ENCODE data around the gene NOTCH2. TPM values are rescaled to one million over a fixed set of nuclear protein-coding genes. Genes with fewer than 3 reads are reported as not detected.

NOTCH2 gene
- total RNA-seq, 1 donor from 2014 or later: 180 TPM

DNA sequence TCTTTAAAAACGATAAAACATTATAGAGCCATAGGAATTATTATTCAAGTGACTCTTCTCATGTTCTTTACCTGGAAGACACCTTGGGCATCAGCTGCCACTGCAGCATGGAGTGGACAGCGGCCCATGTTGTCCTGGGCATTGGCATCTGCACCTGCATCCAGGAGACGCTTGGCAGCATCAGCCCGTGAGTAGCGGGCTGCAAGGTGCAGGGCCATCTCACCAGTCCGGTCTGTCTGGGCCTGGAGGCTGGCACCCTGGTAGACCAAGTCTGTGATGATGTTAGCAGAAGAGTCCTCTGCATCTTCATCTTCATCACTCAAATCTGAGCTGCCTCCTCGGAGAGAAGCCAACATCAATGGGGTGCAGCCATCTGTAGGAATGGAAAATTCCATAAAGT lies 150.2 kb downstream of the NOTCH2 start:
- no peak overlapping the region for H3K4me3 Mint-ChIP-seq (ENCODE audit: unreplicated experiment)
- H3K27ac Mint-ChIP-seq (ENCODE audit: unreplicated experiment): no peak overlapping the region
- H3K4me1 Mint-ChIP-seq (ENCODE audit: unreplicated experiment): peaks cover 17% of the 10 kb centered on the region
- peaks cover 85% of the 10 kb centered on the region for H3K36me3 Mint-ChIP-seq (ENCODE audit: unreplicated experiment)
- H3K9me3 Mint-ChIP-seq (ENCODE audit: unreplicated experiment): no peaks in the 10 kb centered on the region
- no peak for DNase-seq (ENCODE audit: extremely low spot score, unreplicated experiment)
- H3K27me3 Mint-ChIP-seq (ENCODE audit: unreplicated experiment): no peaks in the 10 kb centered on the region
- no peak for TF ChIP-seq CTCF (IDR thresholded peaks at IDR 0.05)

DNA sequence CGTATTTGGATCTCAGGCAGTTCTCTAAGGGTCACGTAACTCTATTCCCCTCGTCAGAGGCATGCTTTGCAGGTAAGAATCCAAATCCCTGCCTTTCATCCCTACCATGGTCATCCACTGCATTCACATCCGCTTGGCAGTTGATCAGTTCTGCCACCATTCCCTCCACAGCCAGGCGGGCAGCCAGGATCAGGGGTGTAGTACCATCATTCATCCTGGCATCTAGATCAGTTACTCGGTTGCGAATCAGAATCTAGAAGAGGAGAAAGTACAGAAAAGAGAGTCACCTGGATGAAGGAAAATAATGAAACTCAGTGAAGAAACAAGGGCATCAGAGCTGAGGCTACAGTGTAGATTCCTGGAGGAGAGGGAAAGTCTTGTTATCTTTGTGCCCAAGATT lies 151.2 kb downstream of the NOTCH2 start:
- no peak for DNase-seq (ENCODE audit: extremely low spot score, unreplicated experiment)
- Mint-ChIP-seq H3K27ac (ENCODE audit: unreplicated experiment) (no peak overlapping the region), H3K9me3 (ENCODE audit: unreplicated experiment) (no peaks in the 10 kb centered on the region), H3K36me3 (ENCODE audit: unreplicated experiment) (peaks cover 88% of the 10 kb centered on the region), H3K4me3 (ENCODE audit: unreplicated experiment) (no peak overlapping the region), H3K4me1 (ENCODE audit: unreplicated experiment) (peaks cover 17% of the 10 kb centered on the region), H3K27me3 (ENCODE audit: unreplicated experiment) (no peaks in the 10 kb centered on the region)
- no peak for TF ChIP-seq CTCF (IDR thresholded peaks at IDR 0.05)

GRCh38 chr1:119917304-119918055 lies 152.0 kb downstream of the NOTCH2 start:
- no peak for DNase-seq (ENCODE audit: extremely low spot score, unreplicated experiment)
- Mint-ChIP-seq H3K9me3 (ENCODE audit: unreplicated experiment) (no peaks in the 10 kb centered on the region), H3K27me3 (ENCODE audit: unreplicated experiment) (no peaks in the 10 kb centered on the region), H3K4me3 (ENCODE audit: unreplicated experiment) (no peak overlapping the region), H3K4me1 (ENCODE audit: unreplicated experiment) (peaks cover 17% of the 10 kb centered on the region), H3K27ac (ENCODE audit: unreplicated experiment) (peak overlapping the region; percentile 77), H3K36me3 (ENCODE audit: unreplicated experiment) (peaks cover 89% of the 10 kb centered on the region)
- TF ChIP-seq CTCF (IDR thresholded peaks at IDR 0.05): no peak

DNA sequence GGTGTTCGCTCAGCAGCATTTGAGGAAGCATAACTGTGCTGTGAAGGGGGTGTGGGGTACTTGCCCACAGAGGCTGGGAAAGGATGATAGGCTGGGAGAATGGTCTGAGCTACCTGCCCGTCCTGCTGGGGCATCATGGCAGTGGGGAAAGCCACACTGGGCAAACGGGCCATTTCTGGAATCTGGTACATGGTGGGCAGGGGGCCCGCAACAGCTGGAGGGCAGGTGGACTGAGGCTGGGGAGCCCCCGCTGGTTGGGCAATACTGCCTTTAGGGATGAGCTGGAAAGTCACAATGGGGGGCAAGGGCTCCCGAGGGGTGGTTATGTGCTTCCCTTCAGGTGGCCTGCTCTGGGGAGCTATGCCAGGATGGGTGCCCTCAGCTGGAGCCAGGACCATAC lies 153.9 kb downstream of the NOTCH2 start:
- no peak overlapping the region for H3K27ac Mint-ChIP-seq (ENCODE audit: unreplicated experiment)
- H3K4me3 Mint-ChIP-seq (ENCODE audit: unreplicated experiment): no peak overlapping the region
- H3K27me3 Mint-ChIP-seq (ENCODE audit: unreplicated experiment): no peaks in the 10 kb centered on the region
- H3K4me1 Mint-ChIP-seq (ENCODE audit: unreplicated experiment): peaks cover 17% of the 10 kb centered on the region
- TF ChIP-seq CTCF (IDR thresholded peaks at IDR 0.05): no peak
- peaks cover 81% of the 10 kb centered on the region for H3K36me3 Mint-ChIP-seq (ENCODE audit: unreplicated experiment)
- H3K9me3 Mint-ChIP-seq (ENCODE audit: unreplicated experiment): no peaks in the 10 kb centered on the region
- no peak for DNase-seq (ENCODE audit: extremely low spot score, unreplicated experiment)

- H3K27ac Mint-ChIP-seq (ENCODE audit: unreplicated experiment): peak overlapping the region; percentile 2
- no peak for DNase-seq (ENCODE audit: extremely low spot score, unreplicated experiment)
- H3K27me3 Mint-ChIP-seq (ENCODE audit: unreplicated experiment): no peaks in the 10 kb centered on the region
- H3K4me3 Mint-ChIP-seq (ENCODE audit: unreplicated experiment): no peak overlapping the region
- H3K4me1 Mint-ChIP-seq (ENCODE audit: unreplicated experiment): peaks cover 17% of the 10 kb centered on the region
- H3K36me3 Mint-ChIP-seq (ENCODE audit: unreplicated experiment): peaks cover 72% of the 10 kb centered on the region
- TF ChIP-seq CTCF (IDR thresholded peaks at IDR 0.05): no peak
- H3K9me3 Mint-ChIP-seq (ENCODE audit: unreplicated experiment): no peaks in the 10 kb centered on the region
Measured at GRCh38 chr1:119914071-119914470, 155.4 kb downstream of the NOTCH2 start.

Measured in osteocyte (in vitro differentiated cells).